Upper lobe of right lung (tissue), 1 donor: Measurements from ENCODE around the gene SLC1A2. TPM values are rescaled to one million over a fixed set of nuclear protein-coding genes. Genes with fewer than 3 reads are reported as not detected.

Experiments used
- ATAC-seq: fragments of 200-7000 bp; cut with Tn5 transposase; one replicate; pipeline ENCODE4 v1.9.1; 2020; ENCODE audit warnings: mild to moderate bottlenecking, moderate library complexity
- DNase-seq: peaks from one replicate; pipeline ENCODE4 v3.0.0-alpha.2; 2020
- H3K27ac ChIP-seq: fragments of 200-600 bp; one replicate; pipeline ENCODE4 v1.8.0; 2022
- H3K27me3 ChIP-seq: fragments of 200-600 bp; one replicate; pipeline ENCODE4 v1.8.0; 2022; ENCODE audit warnings: mild to moderate bottlenecking
- H3K36me3 ChIP-seq: fragments of 200-600 bp; one replicate; pipeline ENCODE4 v1.8.0; 2022
- H3K4me1 ChIP-seq: fragments of 200-600 bp; one replicate; pipeline ENCODE4 v1.8.0; 2022
- H3K4me3 ChIP-seq: fragments of 200-600 bp; one replicate; pipeline ENCODE4 v1.8.0; 2022; ENCODE audit warnings: mild to moderate bottlenecking
- H3K9me3 ChIP-seq: fragments of 200-600 bp; one replicate; pipeline ENCODE4 v1.8.0; 2022
- intact Hi-C: fragments of 100-400 bp; cut with DNase I; formaldehyde crosslinking; loops from one replicate; pipeline ENCODE4 v1.11.0; 2022
- total RNA-seq: library from RNA; stranded (reverse); fragmentation: NEBNext Ultra II Directional; extraction: Animal tissue kit (Norgen Biotek cat#: 25700); gene quantifications from one replicate; pipeline ENCODE4 v1.2.1, GENCODE V29; 2021
- TF ChIP-seq, protein P1 (sequence below): fragments of 200-600 bp; IDR thresholded peaks from one replicate; pipeline ENCODE4 v1.8.0; 2022; ENCODE audit warnings: antibody characterized with exemption
- donor health status: DM: no; HTN: yes; CAD: no; lungs with severe emphysema.

Gene SLC1A2
- total RNA-seq, 1 donor from 2014 or later = 2.5 TPM

DNA sequence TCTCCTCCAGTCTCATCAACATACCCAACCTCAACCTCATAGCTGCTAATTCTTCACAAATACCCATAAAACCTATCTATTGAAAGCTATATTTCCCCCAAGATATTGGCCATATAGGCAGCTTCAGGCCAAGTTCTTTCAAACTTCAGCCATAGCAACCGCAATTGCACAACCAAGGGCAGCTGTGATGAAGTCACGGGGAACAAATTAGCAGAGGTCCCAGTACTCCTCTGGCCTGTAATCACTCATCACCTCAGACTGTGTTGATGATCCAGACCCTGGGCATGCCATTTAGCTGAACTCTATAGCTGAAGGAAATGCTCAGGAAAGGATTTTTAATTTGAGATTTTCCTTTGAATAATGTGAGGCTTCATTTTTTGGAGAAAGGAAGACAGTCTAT is 84.1 kb downstream of the SLC1A2 start:
- Histone ChIP-seq H3K27me3 (no peaks in the 10 kb centered on the region), H3K27ac (no peak overlapping the region), H3K4me3 (no peak overlapping the region), H3K4me1 (peaks cover 3% of the 10 kb centered on the region), H3K9me3 (no peaks in the 10 kb centered on the region), H3K36me3 (no peaks in the 10 kb centered on the region)
- TF ChIP-seq, protein P1, sequence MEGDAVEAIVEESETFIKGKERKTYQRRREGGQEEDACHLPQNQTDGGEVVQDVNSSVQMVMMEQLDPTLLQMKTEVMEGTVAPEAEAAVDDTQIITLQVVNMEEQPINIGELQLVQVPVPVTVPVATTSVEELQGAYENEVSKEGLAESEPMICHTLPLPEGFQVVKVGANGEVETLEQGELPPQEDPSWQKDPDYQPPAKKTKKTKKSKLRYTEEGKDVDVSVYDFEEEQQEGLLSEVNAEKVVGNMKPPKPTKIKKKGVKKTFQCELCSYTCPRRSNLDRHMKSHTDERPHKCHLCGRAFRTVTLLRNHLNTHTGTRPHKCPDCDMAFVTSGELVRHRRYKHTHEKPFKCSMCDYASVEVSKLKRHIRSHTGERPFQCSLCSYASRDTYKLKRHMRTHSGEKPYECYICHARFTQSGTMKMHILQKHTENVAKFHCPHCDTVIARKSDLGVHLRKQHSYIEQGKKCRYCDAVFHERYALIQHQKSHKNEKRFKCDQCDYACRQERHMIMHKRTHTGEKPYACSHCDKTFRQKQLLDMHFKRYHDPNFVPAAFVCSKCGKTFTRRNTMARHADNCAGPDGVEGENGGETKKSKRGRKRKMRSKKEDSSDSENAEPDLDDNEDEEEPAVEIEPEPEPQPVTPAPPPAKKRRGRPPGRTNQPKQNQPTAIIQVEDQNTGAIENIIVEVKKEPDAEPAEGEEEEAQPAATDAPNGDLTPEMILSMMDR = no peak
- intact Hi-C loops = no loop called here
- ATAC-seq (no peak), DNase-seq (no peak)

DNA sequence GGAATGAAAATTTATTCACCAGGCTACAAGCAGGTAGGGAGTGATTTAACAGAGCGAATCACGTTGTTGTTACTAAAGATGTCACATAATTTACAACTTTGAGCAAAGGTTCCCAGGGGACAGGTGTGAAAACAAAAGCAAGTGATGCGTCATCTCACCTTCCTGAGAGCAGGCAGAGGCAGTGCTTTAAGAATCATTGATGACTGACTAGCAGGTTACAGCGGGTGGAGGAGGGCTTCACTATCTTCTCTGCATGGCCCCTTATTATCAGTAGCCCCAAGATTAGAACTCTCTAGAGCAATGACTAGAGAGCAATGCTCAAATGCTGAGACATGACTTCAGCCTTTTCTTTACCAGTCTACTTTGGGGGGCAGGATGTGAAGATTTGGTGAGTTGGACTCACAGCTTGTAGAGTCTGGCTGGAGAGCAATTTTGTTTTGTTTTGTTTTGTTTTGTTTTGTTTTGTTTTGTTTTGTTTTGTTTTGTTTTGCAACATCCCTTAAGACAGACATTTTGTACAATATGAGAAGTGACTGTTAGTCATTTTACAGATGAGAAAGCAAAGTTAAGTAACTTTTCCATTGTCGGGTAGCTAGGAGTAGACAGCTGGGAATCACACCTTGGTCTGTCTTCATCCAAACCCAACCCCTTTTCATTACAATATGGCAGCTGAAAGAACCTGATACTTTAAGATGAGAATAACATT is 84.8 kb downstream of the SLC1A2 start:
- ATAC-seq (no peak), DNase-seq (no peak)
- TF ChIP-seq, protein P1 = no peak
- Histone ChIP-seq H3K4me1 (peaks cover 3% of the 10 kb centered on the region), H3K27me3 (no peaks in the 10 kb centered on the region), H3K9me3 (no peaks in the 10 kb centered on the region), H3K4me3 (no peak overlapping the region), H3K36me3 (no peaks in the 10 kb centered on the region), H3K27ac (no peak overlapping the region)
- intact Hi-C loops = no loop called here

DNA sequence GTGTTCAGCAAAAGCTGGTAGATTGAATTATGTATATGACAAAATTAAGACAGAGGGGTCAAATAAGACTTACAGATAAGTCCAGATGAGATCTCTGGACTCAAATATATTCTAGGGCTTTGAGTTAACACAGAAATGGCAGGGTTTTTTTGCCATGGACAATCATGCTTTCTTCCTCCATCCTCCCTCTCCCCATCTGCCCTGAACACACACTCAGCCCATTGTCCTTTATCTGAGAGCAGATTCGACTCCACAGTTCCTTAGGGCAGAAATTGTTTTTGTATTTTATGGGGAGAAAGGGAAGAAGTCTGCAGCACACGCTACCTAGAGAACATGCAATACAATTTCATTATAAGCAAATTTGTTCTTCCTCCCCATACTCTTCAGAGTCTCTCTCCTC is 86.8 kb downstream of the SLC1A2 start:
- Histone ChIP-seq H3K27me3 (no peaks in the 10 kb centered on the region), H3K4me1 (peaks cover 3% of the 10 kb centered on the region), H3K36me3 (no peaks in the 10 kb centered on the region), H3K4me3 (no peak overlapping the region), H3K9me3 (no peaks in the 10 kb centered on the region), H3K27ac (no peak overlapping the region)
- ATAC-seq (no peak), DNase-seq (no peak)
- intact Hi-C loops = no loop called here
- TF ChIP-seq, protein P1 = no peak

DNA sequence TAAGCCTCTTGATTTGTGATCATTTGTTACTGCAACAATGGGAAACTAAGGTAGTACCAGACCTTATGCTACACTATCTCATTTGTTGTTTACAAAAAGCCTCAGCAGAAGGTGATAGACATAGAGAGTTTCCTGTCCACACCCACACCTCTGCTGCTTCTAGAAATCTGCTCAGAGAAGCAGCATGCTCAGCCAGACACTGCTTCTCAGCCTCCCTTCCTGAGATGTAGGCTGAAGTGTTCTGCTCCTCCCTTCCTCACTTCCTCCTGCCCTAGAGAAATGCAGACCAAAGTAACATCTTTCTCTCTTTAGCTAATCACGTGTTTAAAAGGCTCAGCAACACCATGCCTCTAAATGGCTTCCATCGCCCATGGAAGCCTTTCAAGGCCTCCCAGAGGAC is 88.4 kb downstream of the SLC1A2 start:
- DNase-seq (no peak), ATAC-seq (peak; percentile 71)
- Histone ChIP-seq H3K27me3 (no peaks in the 10 kb centered on the region), H3K36me3 (no peaks in the 10 kb centered on the region), H3K4me1 (peaks cover 3% of the 10 kb centered on the region), H3K27ac (no peak overlapping the region), H3K9me3 (no peaks in the 10 kb centered on the region), H3K4me3 (no peak overlapping the region)
- TF ChIP-seq, protein P1 = no peak
- intact Hi-C loops = no loop called here

DNA sequence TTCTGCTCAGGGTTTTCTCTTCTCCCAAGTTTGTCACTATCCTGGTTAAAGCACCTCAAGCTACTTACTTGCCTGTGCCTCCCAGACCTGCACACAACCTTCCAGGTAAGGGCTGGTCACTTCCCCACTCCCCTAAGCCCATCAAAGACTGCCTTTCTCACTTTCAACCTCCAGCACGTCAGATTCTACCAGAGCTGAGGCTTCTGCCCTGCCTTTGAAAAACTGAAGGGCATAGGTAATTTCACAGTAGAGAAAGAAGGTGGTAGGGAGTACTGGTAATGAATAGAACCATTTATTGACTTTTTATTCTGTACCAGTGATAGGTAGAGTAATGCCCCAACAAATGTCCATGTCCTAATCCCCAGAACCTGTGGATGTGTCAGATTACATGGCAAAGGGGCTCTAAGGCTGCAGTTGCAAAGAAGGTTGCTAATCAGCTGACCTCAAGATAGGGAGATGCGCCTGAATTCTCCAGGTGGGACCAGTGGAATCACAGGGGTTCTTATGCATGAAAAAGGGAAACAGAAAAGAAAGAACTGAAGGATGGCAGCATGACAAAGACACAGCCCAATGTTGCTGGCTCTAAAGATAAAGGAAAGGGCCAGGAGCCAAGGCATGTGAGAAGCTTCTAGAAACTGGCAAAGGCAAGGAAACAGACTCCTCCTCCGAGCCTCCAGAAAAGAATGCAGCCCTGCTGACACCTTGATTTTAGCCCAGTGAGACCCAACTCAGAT is 89.0 kb downstream of the SLC1A2 start:
- Histone ChIP-seq H3K36me3 (no peaks in the 10 kb centered on the region), H3K27me3 (no peaks in the 10 kb centered on the region), H3K27ac (no peak overlapping the region), H3K4me3 (no peak overlapping the region), H3K4me1 (peaks cover 3% of the 10 kb centered on the region), H3K9me3 (no peaks in the 10 kb centered on the region)
- no peak for DNase-seq
- TF ChIP-seq, protein P1 = no peak
- intact Hi-C loops = no loop called here
- ATAC-seq = no peak
